H1 (cell line): ENCODE measurements around the gene GXYLT2. TPM values are rescaled to one million over a fixed set of nuclear protein-coding genes. Genes with fewer than 3 reads are reported as not detected.

Experiments used
- CTCF ChIA-PET: fragments of 300-600 bp; sonication (Branson Sonifier 250); formaldehyde crosslinking; loops from one replicate; lab custom pipeline; 2021; ENCODE audit not compliant: partially characterized antibody; lab: Charles Lee
- POLR2A ChIA-PET: fragments of 300-600 bp; sonication (Branson Sonifier 250); formaldehyde crosslinking; loops from one replicate; lab custom pipeline; 2021; ENCODE audit warnings: inconsistent platforms; ENCODE audit not compliant: partially characterized antibody; lab: Charles Lee
- DNase-seq, 2 experiments: peaks; one replicate each; pipeline versions ENCODE4 v3.0.0 to v3.0.0-alpha.2; 2010 to 2022; ENCODE audit warnings: low spot score in 2 of 2, low read depth in 1 of 2, mixed read lengths in 1 of 2
- FAIRE-seq: peaks from 2 replicates; lab custom pipeline; 2011; peaks lifted over from hg19 to GRCh38; lab: Jason Lieb, UNC
- H2AFZ ChIP-seq: 2 replicates; pipeline ENCODE4 v1.8.1; 2012; ENCODE audit warnings: low read length, inconsistent platforms
- H2AK5ac ChIP-seq: 2 replicates; pipeline ENCODE4 v1.6.1; 2013; ENCODE audit warnings: low read depth, low read length
- H2BK120ac ChIP-seq: replicated peaks from 2 replicates; pipeline ENCODE3; 2013; ENCODE audit warnings: low read depth, low read length, inconsistent platforms
- H2BK12ac ChIP-seq: 2 replicates; pipeline ENCODE4 v1.6.1; 2013; ENCODE audit warnings: low read depth, low read length
- H2BK15ac ChIP-seq: 2 replicates; pipeline ENCODE4 v1.6.1; 2013; ENCODE audit warnings: low read length
- H2BK20ac ChIP-seq: 2 replicates; pipeline ENCODE4 v1.6.1; 2013; ENCODE audit warnings: low read length
- H2BK5ac ChIP-seq: 2 replicates; pipeline ENCODE4 v1.6.1; 2013; ENCODE audit warnings: low read depth, low read length
- H3K14ac ChIP-seq: 2 replicates; pipeline ENCODE4 v1.6.1; 2013; ENCODE audit warnings: inconsistent platforms; ENCODE audit not compliant: insufficient read length
- H3K18ac ChIP-seq: 2 replicates; pipeline ENCODE4 v1.6.1; 2013; ENCODE audit warnings: low read length; ENCODE audit errors: extremely low read depth
- H3K23ac ChIP-seq: 2 replicates; pipeline ENCODE4 v1.6.1; 2013; ENCODE audit warnings: inconsistent platforms; ENCODE audit not compliant: insufficient read length
- H3K23me2 ChIP-seq: 2 replicates; pipeline ENCODE4 v1.6.1; 2013; ENCODE audit warnings: low read depth, low read length
- H3K27ac ChIP-seq: 2 replicates; pipeline ENCODE4 v1.6.1; 2011; ENCODE audit warnings: low read depth, low read length, inconsistent platforms
- H3K27me3 ChIP-seq, 4 experiments: replicated peaks in 1 of 4; 1 replicate in 1 of 4; 2 replicates in 3 of 4; pipeline versions ENCODE4 v1.6.1 to v1.8.1; 2011 to 2013; ENCODE audit warnings: low read length in 3 of 4, mild to moderate bottlenecking in 3 of 4, inconsistent platforms in 2 of 4, mixed read lengths in 2 of 4, moderate library complexity in 1 of 4; ENCODE audit not compliant: control insufficient read depth in 3 of 4, insufficient read depth in 3 of 4; ENCODE audit errors: extremely low read depth in 1 of 4
- H3K36me3 ChIP-seq, 4 experiments: 2 replicates each; pipeline versions ENCODE4 v1.6.1 to v1.8.1; 2011 to 2013; ENCODE audit warnings: mild to moderate bottlenecking in 4 of 4, low read length in 3 of 4, moderate library complexity in 2 of 4, control low read depth in 1 of 4, inconsistent platforms in 1 of 4; ENCODE audit not compliant: insufficient read depth in 4 of 4, control insufficient read depth in 2 of 4
- H3K4ac ChIP-seq: replicated peaks from 2 replicates; pipeline ENCODE3; 2013; ENCODE audit warnings: low read length, low read depth, mixed read lengths, inconsistent platforms; ENCODE audit not compliant: insufficient read length
- H3K4me1 ChIP-seq, 4 experiments: replicated peaks in 1 of 4; 1 replicate in 1 of 4; 2 replicates in 3 of 4; pipeline versions ENCODE4 v1.6.1 to v1.8.1; 2011 to 2013; ENCODE audit warnings: low read length in 3 of 4, inconsistent platforms in 2 of 4, mixed read lengths in 1 of 4; ENCODE audit not compliant: insufficient read depth in 4 of 4, control insufficient read depth in 3 of 4
- H3K4me2 ChIP-seq, 2 experiments: 2 replicates each; pipeline versions ENCODE4 v1.6.1 to v1.8.1; 2011 to 2013; ENCODE audit warnings: low read depth in 2 of 2, low read length in 2 of 2, control low read depth in 1 of 2, inconsistent platforms in 1 of 2, mild to moderate bottlenecking in 1 of 2; ENCODE audit not compliant: insufficient read depth in 1 of 2
- H3K4me3 ChIP-seq, 4 experiments: fragments of 200-600, 300-600 bp in 1 of 4; sonication (generic), shearing (Covaris generic), sonication (Bioruptor Twin) in 1 of 4; 2 replicates each; pipeline versions ENCODE4 v1.5.1 to v1.8.1; 2011 to 2016; ENCODE audit warnings: low read length in 4 of 4, low read depth in 3 of 4, control low read depth in 2 of 4, inconsistent platforms in 2 of 4, mild to moderate bottlenecking in 2 of 4, mixed read lengths in 1 of 4, moderate library complexity in 1 of 4; ENCODE audit not compliant: insufficient read depth in 2 of 4; ENCODE audit errors: extremely low read depth in 1 of 4
- H3K56ac ChIP-seq: replicated peaks from 2 replicates; pipeline ENCODE3; 2013; ENCODE audit warnings: low read depth, mild to moderate bottlenecking, mixed read lengths, low read length, inconsistent platforms; ENCODE audit not compliant: insufficient read length
- H3K79me1 ChIP-seq: 2 replicates; pipeline ENCODE4 v1.6.1; 2013; ENCODE audit warnings: low read depth, low read length, control low read depth
- H3K79me2 ChIP-seq, 2 experiments: 2 replicates each; pipeline versions ENCODE4 v1.6.1 to v1.8.1; 2012 to 2013; ENCODE audit warnings: low read length in 2 of 2, mild to moderate bottlenecking in 2 of 2, inconsistent platforms in 1 of 2; ENCODE audit not compliant: insufficient read depth in 2 of 2, control insufficient read depth in 1 of 2
- H3K9ac ChIP-seq, 4 experiments: replicated peaks in 1 of 4; 1 replicate in 1 of 4; 2 replicates in 3 of 4; pipeline versions ENCODE4 v1.6.1 to v1.8.1; 2011 to 2013; ENCODE audit warnings: low read depth in 3 of 4, low read length in 3 of 4, control low read depth in 2 of 4, mild to moderate bottlenecking in 2 of 4, moderate library complexity in 2 of 4, inconsistent platforms in 1 of 4; ENCODE audit errors: extremely low read depth in 1 of 4
- H3K9me3 ChIP-seq, 2 experiments: 2 replicates each; pipeline versions ENCODE4 v1.6.1 to v1.8.1; 2012 to 2013; ENCODE audit warnings: mild to moderate bottlenecking in 2 of 2, moderate library complexity in 2 of 2, control low read depth in 1 of 2, inconsistent platforms in 1 of 2, low read depth in 1 of 2, low read length in 1 of 2, mixed read lengths in 1 of 2; ENCODE audit not compliant: insufficient read depth in 2 of 2
- H4K20me1 ChIP-seq, 2 experiments: replicated peaks in 1 of 2; 2 replicates each; pipeline versions ENCODE3 to v1.8.1; 2011 to 2013; ENCODE audit warnings: inconsistent platforms in 2 of 2, low read length in 2 of 2, mild to moderate bottlenecking in 1 of 2; ENCODE audit not compliant: insufficient read depth in 2 of 2, control insufficient read depth in 1 of 2
- H4K5ac ChIP-seq: 2 replicates; pipeline ENCODE4 v1.6.1; 2013; ENCODE audit warnings: low read length, low read depth, mixed read lengths, inconsistent platforms; ENCODE audit not compliant: insufficient read length
- H4K8ac ChIP-seq: 2 replicates; pipeline ENCODE4 v1.8.0; 2013; ENCODE audit warnings: mild to moderate bottlenecking, moderate library complexity, low read length, inconsistent platforms; ENCODE audit not compliant: insufficient read depth; ENCODE audit errors: extremely low read depth
- H4K91ac ChIP-seq: replicated peaks from 2 replicates; pipeline ENCODE3; 2013; ENCODE audit warnings: low read length, mixed read lengths, inconsistent platforms; ENCODE audit not compliant: insufficient read length
- ATF3 ChIP-seq: IDR thresholded peaks from 2 replicates; pipeline ENCODE4 v1.6.1; 2011; ENCODE audit warnings: low read depth, mild to moderate bottlenecking, low read length; ENCODE audit not compliant: insufficient read depth
- CREB1 ChIP-seq: IDR thresholded peaks from 2 replicates; pipeline ENCODE4 v1.6.1; 2012; ENCODE audit warnings: inconsistent platforms
- JUN ChIP-seq: IDR thresholded peaks from 2 replicates; pipeline ENCODE4 v1.6.1; 2011; ENCODE audit warnings: low read depth, mild to moderate bottlenecking, improper control_type of control experiment, low read length
- KDM1A ChIP-seq: fragments of 200-600, 300-600 bp; sonication (generic); IDR thresholded peaks from 2 replicates; pipeline ENCODE4 v1.7.1; 2016; ENCODE audit warnings: mild to moderate bottlenecking, low read length, borderline replicate concordance
- KDM4A ChIP-seq: IDR thresholded peaks from one replicate; pipeline ENCODE4 v1.7.1; 2012; ENCODE audit warnings: low read depth, mild to moderate bottlenecking, moderate library complexity, low read length, inconsistent platforms; ENCODE audit not compliant: severe bottlenecking
- KDM5A ChIP-seq: fragments of 200-600 bp; IDR thresholded peaks from 2 replicates; pipeline ENCODE4 v1.7.1; 2012; ENCODE audit warnings: mild to moderate bottlenecking, low read length, inconsistent platforms, mixed read lengths
- POLR2AphosphoS5 ChIP-seq: IDR thresholded peaks from 2 replicates; pipeline ENCODE4 v1.6.1; 2011; ENCODE audit warnings: low read depth, low read length
- RFX5 ChIP-seq: IDR thresholded peaks from 2 replicates; pipeline ENCODE4 v1.6.1; 2011; ENCODE audit warnings: low read depth, low read length, improper control_type of control experiment, borderline replicate concordance
- RXRA ChIP-seq: IDR thresholded peaks from 2 replicates; pipeline ENCODE4 v1.6.1; 2011; ENCODE audit warnings: low read depth, mild to moderate bottlenecking, low read length, moderate library complexity; ENCODE audit not compliant: insufficient read depth
- SP2 ChIP-seq: IDR thresholded peaks from 2 replicates; pipeline ENCODE4 v1.6.1; 2012; ENCODE audit warnings: mild to moderate bottlenecking, low read length, inconsistent platforms
- SRF ChIP-seq: IDR thresholded peaks from 2 replicates; pipeline ENCODE4 v1.6.1; 2011; ENCODE audit warnings: mild to moderate bottlenecking, low read depth, low read length, moderate library complexity
- TAF1 ChIP-seq: IDR thresholded peaks from 2 replicates; pipeline ENCODE4 v1.6.1; 2011; ENCODE audit warnings: mild to moderate bottlenecking, low read depth, low read length
- WGBS, 2 experiments: shearing (Covaris generic) in 1 of 2; methylation state at CpG; one replicate each; pipeline versions ENCODE4 v1.1.6 to v1.1.7; 2013 to 2015; ENCODE audit warnings: low lambda C conversion rate in 2 of 2, mixed read lengths in 2 of 2, inconsistent platforms in 1 of 2, low coverage in 1 of 2, missing lambda C conversion rate in 1 of 2; ENCODE audit not compliant: insufficient replicate concordance in 2 of 2, insufficient coverage in 1 of 2, insufficient read length in 1 of 2; ENCODE audit errors: extremely low coverage in 1 of 2, missing lambda C conversion rate in 1 of 2; 5-methylcytosine and 5-hydroxymethylcytosine counted together
- polyA plus RNA-seq, 7 experiments: library from polyadenylated mRNA; depleted of rRNA in 3 of 7; stranded (reverse) in 5 of 7; unstranded in 2 of 7; fragments of >200 nt in 5 of 7; fragments of 200-250 nt in 2 of 7; gene quantifications; 1 replicate in 5 of 7; 2 replicates in 1 of 7; 4 replicates in 1 of 7; pipeline versions ENCODE4 v1.2.1 to v1.2.3, GENCODE V29; 2011 to 2013; ENCODE audit warnings: missing spikeins in 2 of 7, mixed read lengths in 2 of 7
- total RNA-seq: library from RNA; stranded (reverse); fragmentation: NEBNext Ultra II Directional; extraction: Animal tissue kit (Norgen Biotek cat#: 25700); gene quantifications from 2 replicates; pipeline ENCODE4 v1.2.1, GENCODE V29; 2021

Gene GXYLT2
- total and polyA plus RNA-seq, 2 of the 8 experiments (the other 6 are each of a cell fraction or from before 2014, with no cell fraction given): 1.8 to 5.6 TPM

- Histone ChIP-seq H3K23me2 (no peaks in the 10 kb centered on the region), H4K5ac (no peak overlapping the region), H3K27me3 (no peaks in the 10 kb centered on the region), H2AFZ (no peak overlapping the region), H2BK5ac (no peak overlapping the region), H3K9ac (no peak overlapping the region), H3K56ac (no peak overlapping the region), H2BK120ac (no peak overlapping the region), H3K4ac (no peak overlapping the region), H3K27ac (no peak overlapping the region), H3K79me1 (no peaks in the 10 kb centered on the region), H3K9me3 (peaks cover 5% of the 10 kb centered on the region in 2 experiments), H2BK12ac (no peak overlapping the region), H4K20me1 (no peaks in the 10 kb centered on the region), H3K79me2 (no peaks in the 10 kb centered on the region), H3K4me2 (no peak overlapping the region), H4K8ac (no peak overlapping the region), H3K36me3 (no peaks in the 10 kb centered on the region), H3K4me3 (no peak overlapping the region), H3K23ac (no peak overlapping the region), H3K18ac (no peak overlapping the region), H2BK20ac (no peak overlapping the region), H3K4me1 (no peaks in the 10 kb centered on the region), H2BK15ac (no peak overlapping the region), H2AK5ac (no peak overlapping the region), H4K91ac (no peak overlapping the region), H3K14ac (no peak overlapping the region)
- ChIA-PET CTCF (interaction anchor here (0.7 to 4.8 kb wide), 6 partner anchors 10 to 102 kb away, joined by 3 to 31 read pairs (median 3); no protein-coding TSS in a partner anchor), POLR2A (interaction anchor here (1.7 kb wide), 1 partner anchor 14 kb away, joined by 6 read pairs; the partner anchor contains the start of gene PPP4R2)
- no peak for FAIRE-seq
- WGBS, 2 experiments: 94% methylated on average over 3 of the region's 3 CpGs; no CpG with 5 or more reads in 1 of the 2 experiments
- no peak for DNase-seq
- TF ChIP-seq KDM1A (no peak), KDM5A (no peak), CREB1 (no peak), RXRA (no peak), POLR2AphosphoS5 (no peak), SRF (no peak), JUN (no peak), ATF3 (no peak), RFX5 (no peak), KDM4A (no peak), TAF1 (no peak), SP2 (no peak)
These were observed 94.9 kb downstream of the GXYLT2 start for GRCh38 chr3:72982609-72983366.
